ENCODE measurements around the gene ZNF112.

ZNF112 gene

DNA sequence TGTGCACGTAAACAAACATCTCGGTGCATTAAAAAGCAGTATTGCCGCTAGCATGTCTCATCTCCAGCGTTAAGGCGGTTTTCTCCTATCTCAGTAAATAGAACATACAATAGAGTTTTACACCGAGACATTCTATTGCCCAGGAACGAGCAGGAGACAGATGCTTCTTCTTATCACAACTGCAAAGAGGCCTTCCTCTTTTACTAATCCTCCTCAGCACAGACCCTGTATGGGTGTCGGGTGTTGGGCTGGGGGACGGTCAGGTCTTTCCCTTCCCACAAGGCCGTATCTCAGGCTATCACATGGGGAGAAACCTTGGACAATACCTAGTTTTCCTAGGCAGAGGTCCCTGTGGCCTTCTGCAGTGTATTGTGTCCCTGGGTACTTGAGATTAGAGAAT lies 75.6 kb downstream of the ZNF112 start:
- DNase-seq, result no peak

DNA sequence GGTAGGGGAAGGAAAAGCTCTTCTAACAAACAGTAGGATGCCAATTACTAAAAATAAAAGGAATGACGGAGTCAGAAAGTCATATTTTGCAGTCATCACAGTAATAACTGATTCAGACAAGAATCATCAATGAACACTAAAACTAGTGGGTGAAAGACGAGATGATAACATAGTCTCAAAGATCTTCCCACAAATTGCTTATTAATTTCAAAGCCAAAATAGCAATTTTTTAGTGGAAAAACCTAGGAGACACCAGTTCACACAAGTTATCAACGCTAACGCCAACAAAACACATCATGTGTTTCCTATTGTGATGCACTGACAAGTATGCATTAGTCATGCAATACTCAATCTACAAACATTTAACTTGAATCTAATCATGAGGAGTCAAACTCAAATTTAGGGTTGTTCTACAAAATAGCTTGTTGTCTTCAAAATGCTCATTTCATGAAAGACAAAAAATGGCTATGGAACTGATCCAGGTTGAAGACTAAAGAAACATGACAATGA lies 78.2 kb downstream of the ZNF112 start:
- no peak for DNase-seq

DNA sequence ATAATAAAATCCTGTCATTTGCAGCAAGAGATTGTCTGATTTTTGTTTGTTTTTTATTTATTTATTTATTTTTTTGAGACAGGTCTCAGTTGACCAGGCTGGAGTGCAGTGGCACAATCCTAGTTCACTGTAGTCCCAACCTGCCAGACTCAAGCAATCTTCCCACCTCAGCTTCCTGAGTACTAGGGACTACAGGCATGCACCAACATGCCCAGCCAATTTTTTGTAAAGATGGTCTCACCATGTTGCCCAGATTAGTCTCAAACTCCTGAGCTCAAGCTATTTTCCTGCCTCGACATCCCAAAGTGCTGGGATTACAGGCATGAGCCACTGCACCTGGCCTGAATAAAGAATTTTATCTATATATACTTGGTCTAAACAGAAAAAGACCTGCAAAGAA lies 79.1 kb downstream of the ZNF112 start:
- DNase-seq, result no peak

Data from inflammatory macrophage treated with lipopolysaccharide for 1 hour (primary cell).